GM18499 (cell line): ENCODE measurements around the gene KBTBD6.
A peak's percentile ranks its signal among the peaks of the same experiment; 100 is the strongest.
"Not testable (repeated sequence)": the region's sequence is repeated elsewhere in the genome, so short reads cannot be mapped to it uniquely, and the experiment has no call there.

Experiments
- ATAC-seq: cut with Tn5 transposase; IDR thresholded peaks from one replicate; pipeline ENCODE4 v1.9.1; 2021; ENCODE audit warnings: moderate number of reproducible peaks; ENCODE audit not compliant: insufficient read depth, unreplicated experiment

Gene KBTBD6, protein sequence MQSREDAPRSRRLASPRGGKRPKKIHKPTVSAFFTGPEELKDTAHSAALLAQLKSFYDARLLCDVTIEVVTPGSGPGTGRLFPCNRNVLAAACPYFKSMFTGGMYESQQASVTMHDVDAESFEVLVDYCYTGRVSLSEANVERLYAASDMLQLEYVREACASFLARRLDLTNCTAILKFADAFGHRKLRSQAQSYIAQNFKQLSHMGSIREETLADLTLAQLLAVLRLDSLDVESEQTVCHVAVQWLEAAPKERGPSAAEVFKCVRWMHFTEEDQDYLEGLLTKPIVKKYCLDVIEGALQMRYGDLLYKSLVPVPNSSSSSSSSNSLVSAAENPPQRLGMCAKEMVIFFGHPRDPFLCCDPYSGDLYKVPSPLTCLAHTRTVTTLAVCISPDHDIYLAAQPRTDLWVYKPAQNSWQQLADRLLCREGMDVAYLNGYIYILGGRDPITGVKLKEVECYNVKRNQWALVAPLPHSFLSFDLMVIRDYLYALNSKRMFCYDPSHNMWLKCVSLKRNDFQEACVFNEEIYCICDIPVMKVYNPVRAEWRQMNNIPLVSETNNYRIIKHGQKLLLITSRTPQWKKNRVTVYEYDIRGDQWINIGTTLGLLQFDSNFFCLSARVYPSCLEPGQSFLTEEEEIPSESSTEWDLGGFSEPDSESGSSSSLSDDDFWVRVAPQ

GRCh38 chr13:41132512-41133152 lies at the start of gene KBTBD6:
Gene KBTBD6 (minus strand): TSS chr13:41132802. CDS start chr13:41132511, 291 bp downstream.
- peak; percentile 90 for ATAC-seq

- ATAC-seq: no peak
These were observed 49.6 kb upstream of the KBTBD6 start for GRCh38 chr13:41182231-41182630.

GRCh38 chr13:41179593-41180250 lies 47.1 kb upstream of the KBTBD6 start:
- ATAC-seq: no peak

- ATAC-seq: no peak
These were observed 45.4 kb upstream of the KBTBD6 start for GRCh38 chr13:41178040-41178439.

DNA sequence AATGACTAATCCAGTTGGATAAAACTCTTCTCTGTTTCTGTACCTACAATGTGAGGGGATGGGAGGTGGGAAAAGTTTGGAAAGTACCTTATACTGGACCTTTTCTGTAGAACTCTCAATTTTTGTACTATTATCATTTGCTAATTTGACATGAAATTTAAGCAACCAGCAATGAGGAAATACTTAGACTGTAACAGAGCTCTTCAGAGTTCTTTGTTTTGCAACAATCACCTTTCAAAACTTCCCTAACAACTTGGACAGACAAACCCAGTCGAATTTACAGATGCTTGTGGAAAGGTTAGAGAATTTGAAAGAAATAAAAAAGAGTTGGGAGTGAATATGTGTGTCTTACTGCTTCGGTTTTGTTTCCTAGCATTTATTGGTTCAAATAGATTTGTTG lies 45.0 kb upstream of the KBTBD6 start:
- ATAC-seq: no peak

DNA sequence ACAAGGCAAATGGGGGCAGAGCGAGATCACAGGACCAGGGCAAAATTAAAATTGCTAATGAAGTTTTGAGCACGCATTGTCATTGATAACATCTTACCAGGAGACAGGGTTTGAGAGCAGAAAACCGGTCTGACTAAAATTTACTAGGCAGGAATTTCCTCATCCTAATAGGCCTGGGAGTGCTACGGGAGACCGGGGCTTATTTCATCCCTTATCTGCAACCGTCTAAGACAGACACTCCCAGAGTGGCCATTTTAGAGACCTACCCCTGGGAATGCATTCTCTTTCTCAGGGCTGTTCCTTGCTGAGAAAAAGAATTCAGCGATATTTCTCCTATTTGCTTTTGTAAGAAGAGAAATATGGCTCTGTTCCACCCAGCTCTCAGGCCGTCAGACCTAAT lies 43.0 kb upstream of the KBTBD6 start:
- ATAC-seq: not testable (repeated sequence)

GRCh38 chr13:41162151-41162550 lies 29.5 kb upstream of the KBTBD6 start:
- ATAC-seq: no peak

DNA sequence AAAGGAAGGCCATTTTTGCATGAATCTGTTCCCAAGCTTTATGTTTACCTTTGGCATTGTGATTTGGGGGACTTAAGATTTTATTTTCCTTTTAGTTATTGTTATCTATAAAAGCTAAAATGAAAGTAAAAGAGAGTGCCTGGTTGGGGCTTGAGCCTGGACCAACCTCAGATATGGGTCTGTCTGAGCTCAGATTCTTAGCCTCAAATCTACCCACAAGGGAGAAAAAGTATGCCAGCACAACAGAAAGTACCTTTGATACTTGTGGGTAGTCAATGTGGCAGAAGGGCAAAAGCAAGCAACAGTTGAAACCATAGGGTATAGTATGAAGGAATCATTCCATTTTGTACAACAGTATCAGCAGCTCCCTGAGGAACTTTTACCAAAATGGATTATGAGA lies 26.6 kb upstream of the KBTBD6 start:
- no peak for ATAC-seq

DNA sequence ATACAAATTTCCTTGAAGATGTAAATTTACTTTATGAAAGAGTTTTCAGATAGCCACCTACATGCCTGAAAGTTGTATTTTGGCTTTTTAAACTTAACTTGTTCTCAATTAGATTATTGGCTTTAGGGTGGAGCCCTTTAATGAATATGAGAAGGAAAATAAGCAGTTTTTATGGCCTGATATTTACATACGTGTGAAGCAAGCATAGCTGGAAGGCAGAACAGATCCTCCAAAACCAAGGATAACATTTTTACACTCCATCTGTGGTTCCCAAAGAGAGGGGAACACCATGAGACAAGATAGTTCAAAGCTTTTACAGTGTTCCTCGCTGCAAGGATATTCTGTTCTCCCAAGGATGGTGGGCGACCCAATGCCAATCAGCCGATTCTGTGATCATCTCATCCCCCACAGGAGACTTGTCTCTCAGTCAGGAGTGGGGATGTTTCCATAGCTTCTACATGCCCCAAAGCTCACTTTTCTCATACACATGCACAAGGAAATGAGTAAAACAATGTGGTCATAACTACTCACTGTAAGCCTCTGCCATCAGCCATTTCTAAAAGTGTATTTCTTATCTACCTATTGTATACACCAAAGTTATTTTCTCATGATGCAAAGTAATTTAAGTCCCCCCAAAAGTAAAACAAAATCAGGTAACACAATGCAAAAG lies 24.6 kb upstream of the KBTBD6 start:
- no peak for ATAC-seq

GRCh38 chr13:41156620-41157019 lies 24.0 kb upstream of the KBTBD6 start:
- no peak for ATAC-seq

DNA sequence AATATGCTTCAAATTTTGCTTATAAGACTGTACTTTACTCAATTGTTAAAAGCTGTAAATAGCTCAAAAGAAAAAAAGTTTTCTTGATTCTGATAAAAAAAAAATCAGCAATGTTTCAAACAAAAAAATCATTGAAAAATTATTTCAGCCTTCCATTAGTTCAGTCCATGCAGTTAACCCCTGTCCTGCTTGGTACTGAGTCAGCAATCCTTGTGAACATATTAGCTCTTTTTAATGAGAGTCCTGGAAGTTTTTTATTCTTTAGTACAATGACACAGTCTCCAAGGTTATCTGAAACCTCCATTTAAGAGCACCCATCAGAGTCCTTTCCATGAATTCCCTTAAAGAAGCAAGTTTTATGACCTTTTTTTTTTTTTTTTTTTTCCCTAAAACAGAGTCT lies 21.4 kb upstream of the KBTBD6 start:
- no peak for ATAC-seq

GRCh38 chr13:41152005-41152404 lies 19.4 kb upstream of the KBTBD6 start:
- no peak for ATAC-seq

- ATAC-seq: no peak
These were observed 17.5 kb upstream of the KBTBD6 start for GRCh38 chr13:41150058-41150457.

- no peak for ATAC-seq
These were observed 16.0 kb upstream of the KBTBD6 start for GRCh38 chr13:41148419-41149283.

- ATAC-seq: no peak
These were observed 12.7 kb upstream of the KBTBD6 start for GRCh38 chr13:41145136-41145908.

DNA sequence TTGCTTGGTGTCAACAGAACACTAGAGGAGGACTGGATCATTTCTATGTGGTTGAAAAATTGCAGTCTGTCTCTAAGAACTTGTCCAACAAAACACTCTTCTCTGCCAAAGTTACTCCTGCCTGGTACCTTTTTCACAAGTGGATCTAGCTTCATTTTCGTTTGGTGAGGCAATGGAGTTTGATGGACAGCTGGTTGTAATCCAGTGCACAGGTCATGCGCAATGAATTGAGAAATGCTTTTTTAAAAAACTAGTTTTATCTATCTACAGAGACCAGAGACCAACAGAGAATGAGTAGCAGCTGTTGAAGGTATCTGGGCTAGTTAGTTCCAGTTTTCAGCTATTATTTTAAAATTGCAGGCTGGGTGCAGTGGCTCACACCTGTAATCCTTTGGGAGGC lies 12.0 kb upstream of the KBTBD6 start:
- no peak for ATAC-seq

DNA sequence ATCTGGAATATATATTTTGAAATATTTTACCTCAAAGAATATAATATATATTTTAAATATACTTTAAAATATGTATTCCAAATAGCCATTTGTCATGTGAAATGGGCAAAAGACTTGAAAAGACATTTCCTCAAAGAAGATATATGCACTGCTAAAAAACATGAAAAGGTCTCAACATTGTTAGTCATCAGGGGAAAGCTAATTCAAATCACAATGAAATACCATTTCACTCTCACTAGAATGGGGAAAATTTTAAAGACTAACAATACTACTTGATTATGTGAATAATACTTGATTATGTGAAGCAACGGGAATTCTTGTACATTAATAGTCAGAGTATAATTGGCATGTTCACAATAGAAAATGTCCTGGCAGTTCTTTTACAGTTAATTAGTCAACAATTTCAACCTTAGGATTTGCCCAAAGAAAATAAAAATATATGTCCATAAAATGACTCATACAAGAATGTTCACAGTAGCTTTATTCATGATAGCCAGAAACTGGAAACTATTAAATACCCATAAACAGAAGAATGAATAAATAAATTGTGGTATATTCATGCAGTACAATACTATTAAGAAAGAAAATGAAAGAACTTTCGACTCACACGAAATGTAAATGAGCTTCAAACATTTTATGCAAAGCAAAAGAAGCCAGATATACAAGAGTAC lies 6.8 kb upstream of the KBTBD6 start:
- no peak for ATAC-seq

DNA sequence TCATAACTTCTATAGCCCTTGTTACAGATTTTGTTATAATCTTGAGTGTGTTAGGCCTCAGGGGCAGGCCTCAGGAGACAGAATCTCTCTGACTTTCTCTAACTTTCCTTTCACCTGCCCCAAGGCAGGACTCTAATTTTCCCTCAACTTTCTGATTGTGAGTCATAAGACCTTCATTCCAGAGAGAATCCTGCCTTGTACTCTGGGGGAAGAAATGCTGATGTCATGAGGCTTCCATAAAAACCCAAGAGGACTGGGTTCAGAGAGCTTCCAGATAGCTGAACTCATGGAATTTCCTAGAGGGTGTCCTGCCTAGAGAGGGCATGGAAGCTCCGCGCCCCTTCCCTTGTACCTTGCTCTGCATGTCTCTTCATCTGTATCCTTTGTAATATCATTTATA lies 5.3 kb upstream of the KBTBD6 start:
- ATAC-seq: no peak
